Stimulated activated CD8-positive, alpha-beta memory T cell treated with anti-CD3 and anti-CD28 coated beads, Interleukin-4, amount 100 ng/mL, for 48 hours (primary cell): ENCODE measurements around the gene MACO1.
"Not testable (repeated sequence)": the region's sequence is repeated elsewhere in the genome, so short reads cannot be mapped to it uniquely, and the experiment has no call there.

Experiments used
- DNase-seq: peaks from one replicate; pipeline ENCODE4 v3.0.0-alpha.2; 2020

MACO1 gene

GRCh38 chr1:25425098-25426085 lies 5.3 kb upstream of the MACO1 start:
- no peak for DNase-seq

GRCh38 chr1:25427696-25428095 lies 3.0 kb upstream of the MACO1 start:
- DNase-seq, result no peak

DNA sequence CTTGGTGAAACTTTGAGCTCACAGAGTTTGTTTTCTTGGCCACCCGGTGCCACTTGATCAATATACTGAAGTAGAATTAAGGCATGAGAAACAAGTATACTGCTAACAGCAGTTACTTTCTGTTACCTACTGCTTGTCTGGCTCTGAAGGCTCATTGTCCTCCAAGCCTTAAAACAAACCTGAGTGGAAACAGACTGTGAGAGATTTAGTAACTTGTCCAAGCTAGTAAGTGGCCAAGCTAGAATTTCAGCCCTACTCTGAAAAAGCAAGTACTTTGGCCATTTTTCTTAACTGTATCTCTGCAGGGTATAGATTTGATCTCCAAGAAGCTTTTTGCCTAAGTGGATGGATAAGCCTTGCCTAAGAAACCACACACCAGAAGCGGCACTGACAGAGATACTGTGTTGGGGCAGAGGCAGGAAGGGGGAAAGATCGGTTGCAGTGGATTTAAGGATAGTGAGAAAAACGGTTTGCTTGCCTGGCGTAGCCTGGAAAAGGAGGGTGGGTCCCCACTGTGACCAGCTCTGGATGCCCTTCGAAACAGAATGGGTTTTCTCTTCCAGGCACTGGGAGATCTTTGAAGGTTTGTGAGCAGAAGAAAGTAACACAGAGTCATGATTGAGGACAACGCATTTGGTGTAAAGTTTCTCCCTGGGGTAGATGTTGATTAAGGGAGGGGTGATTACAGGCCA lies 2.1 kb upstream of the MACO1 start:
- no peak for DNase-seq

DNA sequence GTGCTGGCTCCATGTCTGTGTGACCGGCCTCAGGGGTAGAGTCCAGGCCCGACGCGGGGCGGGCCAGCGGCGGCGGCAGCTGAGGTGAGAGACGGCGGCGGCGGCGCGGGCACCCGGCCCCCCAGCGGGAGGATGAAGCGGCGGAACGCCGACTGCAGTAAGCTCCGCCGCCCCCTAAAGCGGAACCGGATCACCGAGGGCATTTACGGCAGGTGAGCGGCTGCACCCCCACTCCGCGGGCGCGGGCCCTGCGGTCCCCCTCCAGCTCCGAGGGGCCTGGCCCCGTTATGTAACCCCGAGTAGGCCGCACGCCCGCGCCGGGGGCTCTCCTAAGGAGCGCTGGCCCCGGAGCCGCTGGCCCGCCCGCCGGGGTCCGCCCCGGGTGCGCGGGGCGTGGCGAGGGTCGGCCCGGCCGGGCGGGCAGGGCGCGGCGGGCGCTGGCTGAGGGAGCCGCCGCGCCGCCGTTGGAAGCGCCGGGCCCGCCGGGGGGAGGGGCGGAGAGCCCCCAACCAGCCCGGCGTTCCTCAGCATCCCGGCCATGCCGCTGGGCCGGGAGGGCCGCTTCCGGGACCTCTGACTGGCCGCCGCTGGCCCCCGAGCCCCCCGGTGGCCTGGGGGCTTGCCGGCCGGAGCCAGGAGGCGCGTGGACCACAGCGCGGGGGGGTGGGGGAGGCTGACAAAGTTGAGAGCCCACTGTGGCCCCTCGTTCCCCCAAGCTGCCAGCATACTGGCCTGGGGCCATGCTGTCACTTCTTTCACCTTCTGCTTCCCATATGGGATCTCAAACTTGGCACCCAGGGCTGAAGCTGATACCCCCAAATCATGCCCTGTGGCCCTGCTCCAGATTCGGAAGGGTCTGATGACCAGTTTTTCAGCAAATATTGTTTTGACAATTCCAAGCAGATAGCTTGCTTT lies 527 bp downstream of the MACO1 start:
- DNase-seq, result no peak

- no peak for DNase-seq
Observed at GRCh38 chr1:25431955-25432719, 1.4 kb downstream of the MACO1 start.

DNA sequence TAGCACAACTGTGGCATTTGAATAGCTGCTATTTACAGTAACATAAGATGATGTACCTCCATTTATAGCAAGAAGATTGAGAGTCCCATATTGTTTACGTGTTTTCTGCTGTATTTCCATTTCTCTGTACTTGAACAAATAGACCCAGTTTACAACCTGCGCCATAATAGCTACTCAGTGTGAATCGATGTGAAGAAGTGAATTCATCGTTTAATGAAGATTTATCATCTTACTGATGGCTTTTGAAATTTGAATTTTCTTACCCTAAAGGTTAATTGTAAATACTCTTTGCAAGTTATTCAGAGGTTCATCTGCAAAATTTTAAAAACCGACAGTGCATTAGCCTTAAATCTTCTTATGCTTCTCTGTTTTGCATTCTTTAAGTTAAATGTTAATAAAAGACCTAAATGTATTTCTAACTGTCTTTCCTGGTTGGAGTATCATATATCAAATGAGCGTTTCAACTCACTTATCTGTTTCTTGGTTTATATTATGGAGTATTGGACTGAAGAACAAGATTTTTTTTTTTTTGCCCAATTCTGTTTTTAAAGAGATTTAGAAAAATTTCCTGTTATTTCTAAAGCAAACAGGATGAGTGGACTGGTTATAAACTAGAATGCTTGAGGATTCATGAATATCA lies 2.2 kb downstream of the MACO1 start:
- no peak for DNase-seq

- no peak for DNase-seq
Observed at GRCh38 chr1:25433389-25434186, 2.9 kb downstream of the MACO1 start.

- DNase-seq, result no peak
Observed at GRCh38 chr1:25435397-25436108, 4.9 kb downstream of the MACO1 start.

DNA sequence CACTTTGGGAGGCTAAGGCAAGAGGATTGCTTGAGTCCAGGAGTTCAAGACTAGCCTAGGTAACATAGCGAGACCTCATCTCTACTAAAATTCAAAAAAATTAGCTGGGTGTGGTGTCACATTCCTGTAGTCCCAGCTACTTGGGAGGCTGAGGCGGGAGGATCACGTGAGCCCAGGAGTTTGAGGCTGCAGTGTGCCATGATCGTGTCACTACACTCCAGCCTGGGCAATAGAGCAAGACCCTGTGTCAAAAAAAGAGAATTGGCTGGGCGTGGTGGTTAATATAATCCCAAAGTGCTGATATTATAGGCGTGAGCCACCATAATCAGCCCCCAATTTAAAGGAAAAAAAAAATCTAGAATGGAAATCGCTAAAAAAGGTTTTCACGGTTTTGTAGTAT lies 7.0 kb downstream of the MACO1 start:
- no peak for DNase-seq

DNA sequence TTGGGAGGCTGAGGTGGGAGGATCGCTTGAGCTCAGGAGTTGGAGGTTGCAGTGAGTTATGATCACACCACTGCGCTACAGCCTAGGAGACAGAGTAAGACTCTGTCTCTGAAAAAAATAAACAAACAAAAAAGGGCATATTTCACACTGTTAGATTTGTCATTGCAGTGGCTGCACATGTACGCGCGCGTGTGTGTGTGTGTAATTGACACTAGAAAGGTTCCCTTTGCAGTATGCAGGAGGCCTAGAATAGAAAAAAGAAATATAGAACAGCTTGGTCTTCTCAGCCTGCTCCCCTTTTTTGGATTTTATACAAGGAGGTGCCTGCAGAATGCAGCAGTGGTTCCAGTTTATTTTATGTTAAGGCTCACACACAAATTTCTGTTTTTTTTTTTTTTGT lies 8.6 kb downstream of the MACO1 start:
- no peak for DNase-seq

DNA sequence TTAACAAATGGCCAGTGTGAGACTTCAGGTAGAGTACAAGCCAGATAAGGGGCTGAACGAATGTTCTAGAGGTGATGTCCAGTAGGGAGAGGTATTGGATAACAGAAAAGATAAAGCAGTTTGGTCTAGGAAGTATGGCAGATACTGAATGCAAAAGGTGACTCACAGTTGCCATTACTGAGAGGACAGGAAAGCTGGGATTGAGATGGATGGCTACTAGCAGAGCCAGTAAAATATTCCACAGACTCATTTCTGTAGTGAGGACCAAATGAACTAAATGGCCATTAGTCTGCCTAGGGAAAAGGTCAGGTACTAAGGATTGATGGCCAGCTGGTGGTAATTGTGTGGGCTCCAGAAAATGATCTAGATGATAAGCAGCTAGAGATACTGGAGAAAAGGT lies 11.5 kb downstream of the MACO1 start:
- DNase-seq, result no peak

GRCh38 chr1:25443030-25443699 lies 12.5 kb downstream of the MACO1 start:
- DNase-seq, result no peak

- DNase-seq, result not testable (repeated sequence)
Observed at GRCh38 chr1:25444604-25445003, 13.9 kb downstream of the MACO1 start.

DNA sequence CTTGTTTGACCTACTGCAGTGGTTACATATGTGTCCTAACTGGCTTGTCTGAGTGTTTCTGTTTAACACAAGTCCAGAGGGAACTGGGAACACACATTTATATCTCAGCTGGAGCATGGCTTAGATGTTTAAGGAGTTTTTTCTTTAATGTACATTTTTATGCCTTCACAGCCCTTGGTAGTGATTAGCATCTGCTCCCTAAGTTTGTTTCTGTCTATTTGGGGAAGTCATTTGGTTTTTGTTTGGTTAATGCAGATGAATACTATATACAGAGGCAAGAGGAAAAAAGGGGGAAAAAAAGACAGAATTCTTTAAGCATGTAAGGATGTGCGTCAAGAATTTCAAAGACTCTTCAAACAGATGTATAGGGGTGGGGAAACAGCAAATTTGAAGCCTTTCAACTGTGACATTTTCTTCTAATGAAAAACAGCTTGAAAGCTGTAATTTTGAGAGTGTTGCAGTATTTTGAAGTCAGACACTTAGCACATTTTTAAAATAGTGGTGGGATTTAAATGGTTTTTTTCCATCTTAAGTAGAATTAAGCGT lies 15.4 kb downstream of the MACO1 start:
- DNase-seq, result no peak

DNA sequence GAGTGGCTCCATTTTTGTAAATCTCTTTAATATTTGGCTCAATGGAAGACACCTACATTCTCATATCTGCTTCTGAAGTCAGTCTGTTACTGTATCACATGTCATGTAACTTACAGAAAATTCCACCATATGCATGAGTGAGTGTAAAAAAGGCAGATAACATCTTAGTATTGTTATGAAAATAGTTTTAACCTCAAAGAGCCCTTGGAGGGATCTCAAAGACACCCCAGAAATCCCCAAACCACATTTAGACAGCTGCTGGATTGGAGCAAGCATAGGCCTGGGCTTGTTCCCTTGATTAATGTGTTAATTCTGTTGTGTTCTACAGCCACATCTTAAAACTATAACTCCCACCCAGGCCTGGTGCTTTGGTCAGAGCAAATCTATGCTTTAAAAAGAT lies 16.9 kb downstream of the MACO1 start:
- no peak for DNase-seq

- DNase-seq, result no peak
Observed at GRCh38 chr1:25450891-25451290, 20.2 kb downstream of the MACO1 start.

- DNase-seq, result no peak
Observed at GRCh38 chr1:25451908-25452307, 21.2 kb downstream of the MACO1 start.

- DNase-seq, result no peak
Observed at GRCh38 chr1:25456502-25456901, 25.8 kb downstream of the MACO1 start.
